Ovary (tissue), 9 donors: ENCODE results near the gene APOH. TPM values are rescaled to one million over a fixed set of nuclear protein-coding genes. Genes with fewer than 3 reads are reported as not detected.

Experiments
- DNase-seq, 5 donors: peaks; one replicate each; pipeline ENCODE4 v3.0.0-alpha.2; 2019 to 2020
- H3K27ac ChIP-seq, 2 donors: fragments of 200-600 bp; one replicate each; pipeline versions ENCODE4 v1.5.1 to v1.8.0; 2019 to 2022
- H3K27me3 ChIP-seq: fragments of 200-600 bp; one replicate; pipeline ENCODE4 v1.8.0; 2022
- H3K36me3 ChIP-seq: fragments of 200-600 bp; sonication (generic); one replicate; pipeline ENCODE4 v1.5.1; 2019
- H3K4me1 ChIP-seq: one replicate; pipeline ENCODE4 v1.8.1; 2013; ENCODE audit warnings: mild to moderate bottlenecking, moderate library complexity; ENCODE audit not compliant: insufficient read depth
- H3K4me3 ChIP-seq: fragments of 200-600 bp; sonication (generic); one replicate; pipeline ENCODE4 v1.5.1; 2017
- H3K9me3 ChIP-seq, 2 donors: fragments of 200-600 bp in 1 of 2; sonication (generic) in 1 of 2; one replicate each; pipeline versions ENCODE4 v1.5.1 to v1.8.1; 2013 to 2019; ENCODE audit warnings: mild to moderate bottlenecking in 1 of 2, moderate library complexity in 1 of 2
- CTCF ChIP-seq, 3 donors: fragments of 450-650 bp in 2 of 3; fragments of 200-600 bp in 1 of 3; IDR thresholded peaks; one replicate each; pipeline versions ENCODE4 v1.5.1 to v1.8.0; 2016 to 2022; ENCODE audit warnings: antibody characterized with exemption in 3 of 3, mild to moderate bottlenecking in 1 of 3
- EP300 ChIP-seq: sonication (generic); formaldehyde crosslinking; IDR thresholded peaks from one replicate; pipeline ENCODE4 v1.6.1; 2017; ENCODE audit warnings: antibody characterized with exemption
- POLR2A ChIP-seq: fragments of 450-650 bp; IDR thresholded peaks from one replicate; pipeline ENCODE4 v1.6.1; 2017; ENCODE audit warnings: antibody characterized with exemption, mild to moderate bottlenecking, moderate library complexity
- WGBS, 3 donors: extraction: QIAGEN DNeasy Blood & Tissue Kit in 1 of 3; methylation state at CpG; one replicate each; pipeline versions ENCODE4 v1.1.5 to v1.1.7; 2013 to 2017; 5-methylcytosine and 5-hydroxymethylcytosine counted together
- intact Hi-C, 4 donors: fragments of 100-400 bp; cut with DNase I; formaldehyde crosslinking; loops; one replicate each; pipeline versions ENCODE4 v1.11.0 to v1.15.1; 2022 to 2023
- polyA plus RNA-seq, 2 donors: library from polyadenylated mRNA; stranded (reverse); fragments of 200-250 nt in 1 of 2; fragments of 350-450 nt in 1 of 2; fragmentation: Illumina TruSeq in 1 of 2; extraction: RNeasy Lipid Tissue Mini Kit (QIAGEN cat#74804) in 1 of 2; gene quantifications; one replicate each; pipeline ENCODE4 v1.2.3, GENCODE V29; 2013 to 2014
- total RNA-seq, 7 donors: library from RNA; depleted of rRNA in 2 of 7; stranded (reverse); fragments of >200 nt in 2 of 7; fragmentation: NEBNext Ultra II Directional in 3 of 7; extraction: Animal tissue kit (Norgen Biotek cat#: 25700) in 3 of 7; gene quantifications; one replicate each; pipeline versions ENCODE4 v1.1.0 to v1.2.4, GENCODE V29; 2016 to 2023
- donor health status: DM: no; HTN: no; CAD: no; lungs with moderate emphysema.
- donor health status: DM: no; HTN: no; CAD: no.
- donor health status: Bipolar disorder and iron deficiency.
- donor health status: DM: yes; HTN: yes; CAD: no.
- donor health status: DM: no; HTN: no; CAD: no.
- donor health status: DM: yes; HTN: yes; CAD: no.

The APOH gene
- total and polyA plus RNA-seq, 9 donors, result 0.32 to 2.6 (median 0.82) TPM; not detected in 4

- no peak for DNase-seq
- H3K36me3 ChIP-seq, result no peaks in the 10 kb centered on the region
- no peak overlapping the region for H3K4me3 ChIP-seq
- intact Hi-C loops, result no loop called here
- H3K27ac ChIP-seq, result no peak overlapping the region
- no peaks in the 10 kb centered on the region for H3K27me3 ChIP-seq
- TF ChIP-seq POLR2A (no peak), CTCF (IDR thresholded peaks at IDR 0.05) (no peak), EP300 (no peak)
- no peaks in the 10 kb centered on the region for H3K4me1 ChIP-seq
- H3K9me3 ChIP-seq, result no peaks in the 10 kb centered on the region
- WGBS, 3 donors, result 77 to 88% (median 87%) methylated on average over 2 of the region's 2 CpGs
Observed at GRCh38 chr17:66210208-66210574, 19.0 kb downstream of the APOH start.

GRCh38 chr17:66207936-66208335 lies 21.3 kb downstream of the APOH start:
- no peak for TF ChIP-seq CTCF (IDR thresholded peaks at IDR 0.05)
- TF ChIP-seq POLR2A, result no peak
- no peak for TF ChIP-seq EP300
- Histone ChIP-seq H3K9me3 (no peaks in the 10 kb centered on the region), H3K27ac (no peak overlapping the region), H3K27me3 (no peaks in the 10 kb centered on the region), H3K36me3 (no peaks in the 10 kb centered on the region), H3K4me1 (no peaks in the 10 kb centered on the region), H3K4me3 (no peak overlapping the region)
- DNase-seq, result no peak
- intact Hi-C loops, result no loop called here

- no peak for DNase-seq
- H3K27ac ChIP-seq, result no peak overlapping the region
- 73 to 85% (median 79%) methylated on average over 8 of the region's 8 CpGs for WGBS, 3 donors
- no peaks in the 10 kb centered on the region for H3K36me3 ChIP-seq
- TF ChIP-seq CTCF (IDR thresholded peaks at IDR 0.05) (no peak), EP300 (no peak), POLR2A (no peak)
- intact Hi-C loops, result no loop called here
- no peaks in the 10 kb centered on the region for H3K9me3 ChIP-seq
- H3K27me3 ChIP-seq, result no peaks in the 10 kb centered on the region
- H3K4me3 ChIP-seq, result no peak overlapping the region
- H3K4me1 ChIP-seq, result no peaks in the 10 kb centered on the region
Observed at GRCh38 chr17:66203274-66204015, 25.8 kb downstream of the APOH start.

GRCh38 chr17:66200685-66201092 lies 28.5 kb downstream of the APOH start:
- no peak for DNase-seq
- Histone ChIP-seq H3K27ac (no peak overlapping the region), H3K4me1 (no peaks in the 10 kb centered on the region), H3K27me3 (no peaks in the 10 kb centered on the region), H3K4me3 (no peak overlapping the region), H3K36me3 (no peaks in the 10 kb centered on the region), H3K9me3 (no peaks in the 10 kb centered on the region)
- 7 to 9% (median 8%) methylated on average over 3 of the region's 3 CpGs for WGBS, 3 donors
- no peak for TF ChIP-seq EP300
- TF ChIP-seq CTCF (IDR thresholded peaks at IDR 0.05), result no peak
- no peak for TF ChIP-seq POLR2A
- intact Hi-C loops, result no loop called here
